Measurements from ENCODE around the gene EEIG2. TPM values are rescaled to one million over a fixed set of nuclear protein-coding genes. Genes with fewer than 3 reads are reported as not detected.

Gene EEIG2
- total RNA-seq, 4 donors from 2014 or later, result 0.41 to 3.6 (median 1.5) TPM

GRCh38 chr1:108590957-108591356 is 31.1 kb downstream of the EEIG2 start:
- Histone ChIP-seq H3K27me3 (no peaks in the 10 kb centered on the region), H3K4me3 (no peak overlapping the region), H3K36me3 (no peaks in the 10 kb centered on the region), H3K9me3 (no peaks in the 10 kb centered on the region), H3K4me1 (peaks cover 0 to 4% of the 10 kb centered on the region in 2 donors), H3K27ac (peak overlapping the region; percentile 35 to 53 (median 49))
- in situ Hi-C loops (cut with MboI; ENCODE audit: low sequenced_read_pairs in 4 of 4) (no loop called here), intact Hi-C loops (cut with DNase I; ENCODE audit: low total_unique reads) (no loop called here)
- ATAC-seq (peak; percentile 72 to 77), DNase-seq (no peak)
- TF ChIP-seq POLR2A (IDR thresholded peaks at IDR 0.05) (no peak), CTCF (IDR thresholded peaks at IDR 0.05 in 4 of 5, conservative IDR thresholded peaks at IDR 0.05 in 1 of 5) (no peak)

GRCh38 chr1:108591466-108591865 is 31.6 kb downstream of the EEIG2 start:
- in situ Hi-C loops (cut with MboI; ENCODE audit: low sequenced_read_pairs in 4 of 4) (no loop called here), intact Hi-C loops (cut with DNase I; ENCODE audit: low total_unique reads) (no loop called here)

GRCh38 chr1:108592030-108592759 is 32.3 kb downstream of the EEIG2 start:
- in situ Hi-C loops (cut with MboI; ENCODE audit: low sequenced_read_pairs in 4 of 4), result no loop called here
- DNase-seq (no peak), ATAC-seq (no peak)
- intact Hi-C loops (cut with DNase I; ENCODE audit: low total_unique reads), result no loop called here
- no peaks in the 10 kb centered on the region for H3K36me3 ChIP-seq
- H3K27me3 ChIP-seq, result no peaks in the 10 kb centered on the region
- H3K4me3 ChIP-seq, result no peak overlapping the region
- peak overlapping the region in 3 of 4 donors; percentile 35 to 53 (median 47) for H3K27ac ChIP-seq
- no peak for TF ChIP-seq POLR2A (IDR thresholded peaks at IDR 0.05)
- no peak for TF ChIP-seq CTCF (IDR thresholded peaks at IDR 0.05 in 4 of 5, conservative IDR thresholded peaks at IDR 0.05 in 1 of 5)
- peaks cover 0 to 4% of the 10 kb centered on the region in 2 donors for H3K4me1 ChIP-seq
- no peaks in the 10 kb centered on the region for H3K9me3 ChIP-seq

More at GRCh38 chr1:108591466-108591865, 31.6 kb downstream of the EEIG2 start:
- Histone ChIP-seq H3K27me3 (no peaks in the 10 kb centered on the region), H3K4me3 (no peak overlapping the region), H3K36me3 (no peaks in the 10 kb centered on the region), H3K4me1 (peaks cover 0 to 4% of the 10 kb centered on the region in 2 donors), H3K9me3 (no peaks in the 10 kb centered on the region), H3K27ac (peak overlapping the region; percentile 35 to 53 (median 49))
- no peak for TF ChIP-seq CTCF (IDR thresholded peaks at IDR 0.05 in 4 of 5, conservative IDR thresholded peaks at IDR 0.05 in 1 of 5)
- no peak for TF ChIP-seq POLR2A (IDR thresholded peaks at IDR 0.05)
- peak in 1 of 2 donors; percentile 48 for ATAC-seq
- DNase-seq, result no peak

GRCh38 chr1:108593448-108593847 is 33.5 kb downstream of the EEIG2 start:
- Histone ChIP-seq H3K4me3 (no peak overlapping the region), H3K27ac (no peak overlapping the region), H3K4me1 (peaks cover 0 to 4% of the 10 kb centered on the region in 2 donors), H3K27me3 (no peaks in the 10 kb centered on the region), H3K9me3 (no peaks in the 10 kb centered on the region), H3K36me3 (no peaks in the 10 kb centered on the region)
- no peak for TF ChIP-seq CTCF (IDR thresholded peaks at IDR 0.05 in 4 of 5, conservative IDR thresholded peaks at IDR 0.05 in 1 of 5)
- no peak for TF ChIP-seq POLR2A (IDR thresholded peaks at IDR 0.05)
- no peak for ATAC-seq
- DNase-seq, result no peak
- intact Hi-C loops (cut with DNase I; ENCODE audit: low total_unique reads) (no loop called here), in situ Hi-C loops (cut with MboI; ENCODE audit: low sequenced_read_pairs in 4 of 4) (no loop called here)
